Measurements from ENCODE around the gene LRRC49.
A peak's percentile ranks its signal among the peaks of the same experiment; 100 is the strongest.

Gene LRRC49

DNA sequence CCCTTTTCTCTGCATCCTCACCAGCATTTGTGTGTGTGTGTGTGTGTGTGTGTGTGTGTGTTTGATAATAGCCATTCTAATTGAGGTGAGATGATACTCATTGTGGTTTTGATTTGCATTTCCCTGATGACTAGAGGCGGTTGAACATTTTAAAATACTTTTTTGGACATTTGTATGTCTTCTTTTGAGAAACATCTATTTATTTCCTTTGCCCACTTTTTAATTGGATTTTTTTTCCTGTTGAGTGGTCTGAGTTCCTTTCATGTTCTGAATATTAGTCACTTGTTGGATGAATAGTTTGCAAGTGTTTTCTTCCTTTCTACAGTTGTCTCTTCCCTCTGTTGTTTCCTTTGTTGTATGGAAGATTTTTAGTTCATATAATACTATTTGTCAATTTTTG is 168.4 kb downstream of the LRRC49 start:
- Histone ChIP-seq H2AK5ac (ENCODE audit: low read length, severe bottlenecking) (no peak overlapping the region), H2BK120ac (ENCODE audit: low read depth, low read length) (no peak overlapping the region), H3K4ac (ENCODE audit: low read depth in 1 of 2, low read length in 2 of 2) (no peak overlapping the region), H2BK12ac (ENCODE audit: low read length in 2 of 2) (no peak overlapping the region), H3K36me3 (ENCODE audit: control insufficient read depth in 1 of 2, insufficient read depth in 2 of 2, low read depth in 1 of 2, low read length in 2 of 2) (no peaks in the 10 kb centered on the region), H4K91ac (ENCODE audit: low read length) (no peak overlapping the region), H2AFZ (ENCODE audit: low read depth, low read length) (no peak overlapping the region), H3K27ac (ENCODE audit: low read length, poor library complexity, severe bottlenecking) (no peak overlapping the region), H3K27me3 (ENCODE audit: control insufficient read depth in 1 of 2, insufficient read depth in 1 of 2, low read length in 2 of 2) (no peaks in the 10 kb centered on the region), H3K18ac (ENCODE audit: low read depth in 1 of 2, low read length in 2 of 2) (no peak overlapping the region), H3K4me2 (ENCODE audit: low read length, poor library complexity, severe bottlenecking) (no peak overlapping the region), H4K8ac (ENCODE audit: low read length) (no peak overlapping the region), H3K14ac (ENCODE audit: low read length in 2 of 2) (no peak overlapping the region), H3K23ac (ENCODE audit: low read length in 2 of 2) (no peak overlapping the region), H2BK15ac (ENCODE audit: low read depth, poor library complexity, severe bottlenecking) (no peak overlapping the region), H3K4me1 (ENCODE audit: control insufficient read depth, insufficient read depth, low read depth, low read length) (no peaks in the 10 kb centered on the region), H3K9me3 (ENCODE audit: control insufficient read depth, low read length) (peaks cover 9% of the 10 kb centered on the region), H3K4me3 (ENCODE audit: insufficient read depth in 1 of 2, low read depth in 1 of 2, low read length in 2 of 2) (no peak overlapping the region), H3K79me1 (replicated peaks; ENCODE audit: low read length, poor library complexity, severe bottlenecking) (no peaks in the 10 kb centered on the region), H3K9ac (ENCODE audit: low read length) (peak overlapping the region; percentile 33), H2BK5ac (ENCODE audit: low read depth, low read length, poor library complexity, severe bottlenecking) (no peak overlapping the region)
- DNase-seq = no peak
- no CpG with 5 or more reads among the region's 1 CpG for WGBS

GRCh38 chr15:71066983-71067382 is 174.4 kb downstream of the LRRC49 start:
- WGBS = 83% methylated on average over 5 of the region's 5 CpGs
- H3K4me2 ChIP-seq (ENCODE audit: low read length, poor library complexity, severe bottlenecking) = no peak overlapping the region
- no peak overlapping the region for H2AFZ ChIP-seq (ENCODE audit: low read depth, low read length)
- no peak overlapping the region for H2BK15ac ChIP-seq (ENCODE audit: low read depth, poor library complexity, severe bottlenecking)
- H3K27me3 ChIP-seq (ENCODE audit: control insufficient read depth in 1 of 2, insufficient read depth in 1 of 2, low read length in 2 of 2) = no peaks in the 10 kb centered on the region
- no peak overlapping the region for H3K23ac ChIP-seq (ENCODE audit: low read length in 2 of 2)
- H3K4me3 ChIP-seq (ENCODE audit: insufficient read depth in 1 of 2, low read depth in 1 of 2, low read length in 2 of 2) = no peak overlapping the region
- no peak overlapping the region for H2BK120ac ChIP-seq (ENCODE audit: low read depth, low read length)
- H2BK12ac ChIP-seq (ENCODE audit: low read length in 2 of 2) = no peak overlapping the region
- H3K9ac ChIP-seq (ENCODE audit: low read length) = peak overlapping the region; percentile 57
- no peak overlapping the region for H2AK5ac ChIP-seq (ENCODE audit: low read length, severe bottlenecking)
- H3K14ac ChIP-seq (ENCODE audit: low read length in 2 of 2) = no peak overlapping the region
- H3K18ac ChIP-seq (ENCODE audit: low read depth in 1 of 2, low read length in 2 of 2) = no peak overlapping the region
- no peak overlapping the region for H3K27ac ChIP-seq (ENCODE audit: low read length, poor library complexity, severe bottlenecking)
- no peak overlapping the region for H4K91ac ChIP-seq (ENCODE audit: low read length)
- no peaks in the 10 kb centered on the region for H3K4me1 ChIP-seq (ENCODE audit: control insufficient read depth, insufficient read depth, low read depth, low read length)
- H4K8ac ChIP-seq (ENCODE audit: low read length) = no peak overlapping the region
- no peaks in the 10 kb centered on the region for H3K79me1 ChIP-seq (replicated peaks; ENCODE audit: low read length, poor library complexity, severe bottlenecking)
- no peak for DNase-seq
- no peak overlapping the region for H3K4ac ChIP-seq (ENCODE audit: low read depth in 1 of 2, low read length in 2 of 2)
- no peaks in the 10 kb centered on the region for H3K9me3 ChIP-seq (ENCODE audit: control insufficient read depth, low read length)
- no peak overlapping the region for H2BK5ac ChIP-seq (ENCODE audit: low read depth, low read length, poor library complexity, severe bottlenecking)
- no peaks in the 10 kb centered on the region for H3K36me3 ChIP-seq (ENCODE audit: control insufficient read depth in 1 of 2, insufficient read depth in 2 of 2, low read depth in 1 of 2, low read length in 2 of 2)

DNA sequence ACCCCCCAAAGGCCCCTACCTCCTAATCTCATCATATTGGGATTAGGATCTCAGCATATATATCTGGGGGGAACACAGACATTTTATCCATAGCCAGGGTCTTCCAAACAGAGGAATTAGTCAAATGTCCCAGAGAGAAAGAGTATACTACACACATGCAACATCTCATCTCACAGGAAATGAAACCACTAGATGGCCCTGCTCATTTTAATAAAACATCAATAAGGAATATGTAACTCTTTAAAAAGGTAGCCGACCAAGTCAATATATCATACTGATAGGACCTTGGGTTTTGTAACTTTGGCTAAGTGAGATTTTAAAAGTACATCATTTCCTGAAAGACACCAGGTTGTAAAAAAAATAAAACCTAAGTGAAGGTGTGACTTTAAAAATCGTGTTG is 177.1 kb downstream of the LRRC49 start:
- no peaks in the 10 kb centered on the region for H3K27me3 ChIP-seq (ENCODE audit: control insufficient read depth in 1 of 2, insufficient read depth in 1 of 2, low read length in 2 of 2)
- H3K4me2 ChIP-seq (ENCODE audit: low read length, poor library complexity, severe bottlenecking) = no peak overlapping the region
- no peak for DNase-seq
- no peak overlapping the region for H2BK120ac ChIP-seq (ENCODE audit: low read depth, low read length)
- no peak overlapping the region for H2AK5ac ChIP-seq (ENCODE audit: low read length, severe bottlenecking)
- H3K9ac ChIP-seq (ENCODE audit: low read length) = peak overlapping the region; percentile 35
- no peak overlapping the region for H3K27ac ChIP-seq (ENCODE audit: low read length, poor library complexity, severe bottlenecking)
- no peak overlapping the region for H4K8ac ChIP-seq (ENCODE audit: low read length)
- H3K36me3 ChIP-seq (ENCODE audit: control insufficient read depth in 1 of 2, insufficient read depth in 2 of 2, low read depth in 1 of 2, low read length in 2 of 2) = no peaks in the 10 kb centered on the region
- no peak overlapping the region for H2BK12ac ChIP-seq (ENCODE audit: low read length in 2 of 2)
- no peaks in the 10 kb centered on the region for H3K9me3 ChIP-seq (ENCODE audit: control insufficient read depth, low read length)
- no peak overlapping the region for H3K4me3 ChIP-seq (ENCODE audit: insufficient read depth in 1 of 2, low read depth in 1 of 2, low read length in 2 of 2)
- no peak overlapping the region for H3K23ac ChIP-seq (ENCODE audit: low read length in 2 of 2)
- H3K18ac ChIP-seq (ENCODE audit: low read depth in 1 of 2, low read length in 2 of 2) = no peak overlapping the region
- H2AFZ ChIP-seq (ENCODE audit: low read depth, low read length) = no peak overlapping the region
- no peak overlapping the region for H4K91ac ChIP-seq (ENCODE audit: low read length)
- no peaks in the 10 kb centered on the region for H3K4me1 ChIP-seq (ENCODE audit: control insufficient read depth, insufficient read depth, low read depth, low read length)
- H3K4ac ChIP-seq (ENCODE audit: low read depth in 1 of 2, low read length in 2 of 2) = no peak overlapping the region
- H2BK15ac ChIP-seq (ENCODE audit: low read depth, poor library complexity, severe bottlenecking) = no peak overlapping the region
- no peak overlapping the region for H2BK5ac ChIP-seq (ENCODE audit: low read depth, low read length, poor library complexity, severe bottlenecking)
- H3K79me1 ChIP-seq (replicated peaks; ENCODE audit: low read length, poor library complexity, severe bottlenecking) = no peaks in the 10 kb centered on the region
- 83% methylated on average over 1 of the region's 2 CpGs for WGBS
- H3K14ac ChIP-seq (ENCODE audit: low read length in 2 of 2) = no peak overlapping the region

- H3K36me3 ChIP-seq (ENCODE audit: control insufficient read depth in 1 of 2, insufficient read depth in 2 of 2, low read depth in 1 of 2, low read length in 2 of 2) = no peaks in the 10 kb centered on the region
Measured at GRCh38 chr15:71071529-71071928, 178.9 kb downstream of the LRRC49 start.

More at GRCh38 chr15:71071529-71071928, 178.9 kb downstream of the LRRC49 start:
- H3K23ac ChIP-seq (ENCODE audit: low read length in 2 of 2) = no peak overlapping the region
- H2BK15ac ChIP-seq (ENCODE audit: low read depth, poor library complexity, severe bottlenecking) = no peak overlapping the region
- no peak overlapping the region for H4K91ac ChIP-seq (ENCODE audit: low read length)
- no peaks in the 10 kb centered on the region for H3K27me3 ChIP-seq (ENCODE audit: control insufficient read depth in 1 of 2, insufficient read depth in 1 of 2, low read length in 2 of 2)
- H3K4me3 ChIP-seq (ENCODE audit: insufficient read depth in 1 of 2, low read depth in 1 of 2, low read length in 2 of 2) = no peak overlapping the region
- H3K4me2 ChIP-seq (ENCODE audit: low read length, poor library complexity, severe bottlenecking) = no peak overlapping the region
- H3K18ac ChIP-seq (ENCODE audit: low read depth in 1 of 2, low read length in 2 of 2) = no peak overlapping the region
- H3K27ac ChIP-seq (ENCODE audit: low read length, poor library complexity, severe bottlenecking) = no peak overlapping the region
- no peaks in the 10 kb centered on the region for H3K79me1 ChIP-seq (replicated peaks; ENCODE audit: low read length, poor library complexity, severe bottlenecking)
- no peak for DNase-seq
- H2AFZ ChIP-seq (ENCODE audit: low read depth, low read length) = no peak overlapping the region
- H2BK12ac ChIP-seq (ENCODE audit: low read length in 2 of 2) = no peak overlapping the region
- H3K14ac ChIP-seq (ENCODE audit: low read length in 2 of 2) = no peak overlapping the region
- no peaks in the 10 kb centered on the region for H3K4me1 ChIP-seq (ENCODE audit: control insufficient read depth, insufficient read depth, low read depth, low read length)
- H3K9me3 ChIP-seq (ENCODE audit: control insufficient read depth, low read length) = peaks cover under 1% of the 10 kb centered on the region
- H3K4ac ChIP-seq (ENCODE audit: low read depth in 1 of 2, low read length in 2 of 2) = no peak overlapping the region
- no peak overlapping the region for H3K9ac ChIP-seq (ENCODE audit: low read length)
- H2AK5ac ChIP-seq (ENCODE audit: low read length, severe bottlenecking) = no peak overlapping the region
- no peak overlapping the region for H2BK120ac ChIP-seq (ENCODE audit: low read depth, low read length)
- no peak overlapping the region for H4K8ac ChIP-seq (ENCODE audit: low read length)
- H2BK5ac ChIP-seq (ENCODE audit: low read depth, low read length, poor library complexity, severe bottlenecking) = no peak overlapping the region
